HG03378 (cell line): ENCODE data around the gene DNAJB11.

Experiments used
- ATAC-seq: cut with Tn5 transposase; IDR thresholded peaks from one replicate; pipeline ENCODE4 v1.9.1; 2021; ENCODE audit warnings: mild to moderate bottlenecking, moderate library complexity; ENCODE audit not compliant: unreplicated experiment

The DNAJB11 gene

GRCh38 chr3:186594591-186595113 is 24.1 kb downstream of the DNAJB11 start:
- no peak for ATAC-seq

- ATAC-seq: no peak
Observed at GRCh38 chr3:186596568-186597287, 26.2 kb downstream of the DNAJB11 start.

GRCh38 chr3:186598108-186598784 is 27.7 kb downstream of the DNAJB11 start:
- no peak for ATAC-seq

GRCh38 chr3:186598794-186599141 is 28.2 kb downstream of the DNAJB11 start:
- no peak for ATAC-seq

- ATAC-seq: no peak
Observed at GRCh38 chr3:186599142-186599784, 28.7 kb downstream of the DNAJB11 start.

- no peak for ATAC-seq
Observed at GRCh38 chr3:186599785-186600166, 29.3 kb downstream of the DNAJB11 start.

GRCh38 chr3:186600896-186601295 is 30.4 kb downstream of the DNAJB11 start:
- no peak for ATAC-seq

- no peak for ATAC-seq
Observed at GRCh38 chr3:186603159-186603558, 32.6 kb downstream of the DNAJB11 start.

- ATAC-seq: no peak
Observed at GRCh38 chr3:186605078-186605477, 34.6 kb downstream of the DNAJB11 start.

GRCh38 chr3:186605561-186606545 is 35.3 kb downstream of the DNAJB11 start:
- ATAC-seq: no peak

GRCh38 chr3:186608624-186609215 is 38.2 kb downstream of the DNAJB11 start:
- ATAC-seq: no peak

- ATAC-seq: no peak
Observed at GRCh38 chr3:186609247-186609868, 38.8 kb downstream of the DNAJB11 start.

GRCh38 chr3:186612065-186612464 is 41.5 kb downstream of the DNAJB11 start:
- ATAC-seq: no peak

GRCh38 chr3:186612721-186613636 is 42.5 kb downstream of the DNAJB11 start, which contains the start of gene AHSG:
TSS of gene AHSG (plus strand) at chr3:186613060. CDS start at chr3:186613142, 82 bp downstream.
- ATAC-seq: no peak

GRCh38 chr3:186613637-186614265 is 43.2 kb downstream of the DNAJB11 start:
- ATAC-seq: no peak

GRCh38 chr3:186614266-186614596 is 43.7 kb downstream of the DNAJB11 start:
- no peak for ATAC-seq

- peak; percentile 51 for ATAC-seq
Observed at GRCh38 chr3:186614597-186615483, 44.3 kb downstream of the DNAJB11 start.

- no peak for ATAC-seq
Observed at GRCh38 chr3:186616299-186616617, 45.7 kb downstream of the DNAJB11 start.
